MCF 10A (cell line): ENCODE results near the gene ARFGAP1. TPM values are rescaled to one million over a fixed set of nuclear protein-coding genes. Genes with fewer than 3 reads are reported as not detected.

Experiments used
- BruUV-seq: library from RNA; stranded (reverse); fragments of 400-500 nt; replicated peaks from 2 replicates; lab custom pipeline; 2021; lab: Mats Ljungman, UMichigan
- CTCF ChIA-PET: fragments of 300-600 bp; sonication (Branson Sonifier 250); formaldehyde crosslinking; extraction: SDS; loops from one replicate; lab custom pipeline; 2021; ENCODE audit warnings: antibody characterized with exemption, inconsistent platforms; lab: Yijun Ruan, JAX
- POLR2A ChIA-PET: fragments of 300-600, 350-650 bp; sonication (Branson Sonifier 250); formaldehyde crosslinking; extraction: SDS; loops from one replicate; lab custom pipeline; 2020; ENCODE audit warnings: antibody characterized with exemption, inconsistent platforms; lab: Yijun Ruan, JAX
- DNase-seq: peaks from one replicate; pipeline ENCODE4 v3.0.0-alpha.2; 2018; ENCODE audit not compliant: unreplicated experiment
- H3K27ac Mint-ChIP-seq: one replicate; pipeline ENCODE4 v1.8.0; 2022; ENCODE audit warnings: mild to moderate bottlenecking, low read depth, mixed read lengths; ENCODE audit not compliant: unreplicated experiment
- H3K27me3 Mint-ChIP-seq: one replicate; pipeline ENCODE4 v1.8.0; 2022; ENCODE audit warnings: mixed read lengths; ENCODE audit not compliant: insufficient read depth, unreplicated experiment
- H3K36me3 Mint-ChIP-seq: one replicate; pipeline ENCODE4 v1.8.0; 2022; ENCODE audit warnings: mild to moderate bottlenecking, moderate library complexity, mixed read lengths; ENCODE audit not compliant: insufficient read depth, unreplicated experiment
- H3K4me1 Mint-ChIP-seq: one replicate; pipeline ENCODE4 v1.8.0; 2022; ENCODE audit warnings: mixed read lengths; ENCODE audit not compliant: insufficient read depth, unreplicated experiment
- H3K4me3 Mint-ChIP-seq: one replicate; pipeline ENCODE4 v1.8.0; 2022; ENCODE audit warnings: mild to moderate bottlenecking, moderate library complexity, mixed read lengths; ENCODE audit not compliant: unreplicated experiment
- H3K9me3 Mint-ChIP-seq: one replicate; pipeline ENCODE4 v1.8.0; 2022; ENCODE audit warnings: mixed read lengths; ENCODE audit not compliant: unreplicated experiment
- intact Hi-C: fragments of 100-400 bp; cut with micrococcal nuclease; formaldehyde crosslinking; loops from 2 replicates; pipeline ENCODE4 v1.14.1; 2022
- total RNA-seq: library from RNA; stranded (reverse); gene quantifications from 2 replicates; pipeline ENCODE4 v1.2.3, GENCODE V29; 2022
- TF ChIP-seq, protein P1 (sequence below): fragments of 200-600 bp; IDR thresholded peaks from one replicate; pipeline ENCODE4 v1.8.0; 2022; ENCODE audit warnings: antibody characterized with exemption, mild to moderate bottlenecking; ENCODE audit not compliant: unreplicated experiment

The ARFGAP1 gene
- total RNA-seq, 1 experiment from 2014 or later: 93.6 TPM

DNA sequence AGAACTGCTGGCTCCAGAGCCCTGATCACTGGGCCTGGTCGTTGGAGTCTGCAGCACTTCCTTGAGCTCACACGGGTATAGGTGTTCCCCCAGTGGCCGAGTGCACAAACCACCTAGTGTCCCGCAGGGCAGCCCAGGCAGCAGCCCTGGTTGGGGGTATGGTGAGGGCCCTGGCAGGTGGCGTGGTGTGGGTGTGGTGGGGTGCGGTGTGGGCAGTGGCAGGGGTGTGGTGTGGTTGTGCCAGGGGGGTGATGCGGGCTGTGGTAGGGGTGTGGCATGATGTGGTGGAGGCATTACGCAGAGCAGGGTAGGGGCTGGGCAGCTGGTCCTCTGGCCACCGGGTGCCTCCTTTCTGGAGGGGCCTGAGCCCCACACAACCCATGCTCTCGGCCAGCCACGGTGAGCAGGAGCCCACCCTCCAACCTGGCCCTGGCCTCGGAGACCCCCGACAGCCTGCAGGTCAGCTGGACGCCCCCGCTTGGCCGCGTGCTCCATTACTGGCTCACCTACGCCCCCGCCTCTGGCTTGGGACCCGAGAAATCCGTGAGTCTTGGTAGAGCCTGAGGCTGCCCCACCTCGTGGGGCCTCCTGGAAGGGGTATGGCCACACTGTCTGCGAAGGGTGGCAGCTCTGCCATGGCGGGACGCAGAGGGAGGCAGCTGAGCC is 40.9 kb downstream of the ARFGAP1 start:
- TF ChIP-seq, protein P1, sequence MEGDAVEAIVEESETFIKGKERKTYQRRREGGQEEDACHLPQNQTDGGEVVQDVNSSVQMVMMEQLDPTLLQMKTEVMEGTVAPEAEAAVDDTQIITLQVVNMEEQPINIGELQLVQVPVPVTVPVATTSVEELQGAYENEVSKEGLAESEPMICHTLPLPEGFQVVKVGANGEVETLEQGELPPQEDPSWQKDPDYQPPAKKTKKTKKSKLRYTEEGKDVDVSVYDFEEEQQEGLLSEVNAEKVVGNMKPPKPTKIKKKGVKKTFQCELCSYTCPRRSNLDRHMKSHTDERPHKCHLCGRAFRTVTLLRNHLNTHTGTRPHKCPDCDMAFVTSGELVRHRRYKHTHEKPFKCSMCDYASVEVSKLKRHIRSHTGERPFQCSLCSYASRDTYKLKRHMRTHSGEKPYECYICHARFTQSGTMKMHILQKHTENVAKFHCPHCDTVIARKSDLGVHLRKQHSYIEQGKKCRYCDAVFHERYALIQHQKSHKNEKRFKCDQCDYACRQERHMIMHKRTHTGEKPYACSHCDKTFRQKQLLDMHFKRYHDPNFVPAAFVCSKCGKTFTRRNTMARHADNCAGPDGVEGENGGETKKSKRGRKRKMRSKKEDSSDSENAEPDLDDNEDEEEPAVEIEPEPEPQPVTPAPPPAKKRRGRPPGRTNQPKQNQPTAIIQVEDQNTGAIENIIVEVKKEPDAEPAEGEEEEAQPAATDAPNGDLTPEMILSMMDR: no peak
- no peak for DNase-seq
- intact Hi-C loops: no loop called here
- no peak overlapping the region for H3K27ac Mint-ChIP-seq
- ChIA-PET CTCF (interaction anchor here (0.6 to 1.6 kb wide), 5 partner anchors 66 to 471 kb away, joined by 3 to 8 read pairs (median 4); no protein-coding TSS in a partner anchor), POLR2A (interaction anchor here (0.6 kb wide), 1 partner anchor 742 kb away, joined by 3 read pairs; no protein-coding TSS in a partner anchor)
- H3K27me3 Mint-ChIP-seq: no peaks in the 10 kb centered on the region
- H3K9me3 Mint-ChIP-seq: no peaks in the 10 kb centered on the region
- no peak overlapping the region for H3K4me3 Mint-ChIP-seq
- no peaks in the 10 kb centered on the region for H3K4me1 Mint-ChIP-seq
- H3K36me3 Mint-ChIP-seq: no peaks in the 10 kb centered on the region
- BruUV-seq: no TSS peak

DNA sequence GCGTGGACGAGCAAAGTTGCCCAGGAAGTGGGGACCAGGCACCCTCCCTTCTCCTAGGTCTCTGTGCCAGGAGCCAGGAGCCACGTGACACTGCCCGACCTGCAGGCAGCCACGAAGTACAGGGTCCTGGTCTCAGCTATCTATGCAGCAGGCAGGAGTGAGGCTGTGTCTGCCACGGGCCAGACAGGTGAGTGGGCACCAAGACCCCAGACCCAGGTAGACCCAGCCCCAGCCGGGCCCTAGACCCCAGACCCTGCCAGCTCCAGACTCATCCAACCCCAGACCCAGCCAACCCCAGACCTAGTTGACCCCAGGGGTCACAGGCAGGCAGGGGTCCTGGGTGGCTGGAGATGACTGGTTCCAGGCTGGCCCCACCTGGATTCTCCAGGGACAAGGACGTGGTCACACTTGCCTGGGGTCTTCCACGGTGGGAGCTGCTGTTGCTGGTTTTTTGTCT is 41.4 kb downstream of the ARFGAP1 start:
- no TSS peak for BruUV-seq
- H3K27ac Mint-ChIP-seq: no peak overlapping the region

GRCh38 chr20:63314566-63315239 is 42.1 kb downstream of the ARFGAP1 start:
- H3K4me3 Mint-ChIP-seq: no peak overlapping the region
- no TSS peak for BruUV-seq
- H3K9me3 Mint-ChIP-seq: no peaks in the 10 kb centered on the region
- H3K27me3 Mint-ChIP-seq: no peaks in the 10 kb centered on the region
- TF ChIP-seq, protein P1: no peak
- ChIA-PET POLR2A (no interaction called here), CTCF (interaction anchor here (1.3 kb wide), 1 partner anchor 91 kb away, joined by 3 read pairs; no protein-coding TSS in a partner anchor)
- no peaks in the 10 kb centered on the region for H3K4me1 Mint-ChIP-seq
- no peak for DNase-seq
- H3K27ac Mint-ChIP-seq: no peak overlapping the region
- intact Hi-C loops: no loop called here
- no peaks in the 10 kb centered on the region for H3K36me3 Mint-ChIP-seq

More for the DNA sequence above, 41.4 kb downstream of the ARFGAP1 start:
- H3K9me3 Mint-ChIP-seq: no peaks in the 10 kb centered on the region
- H3K27me3 Mint-ChIP-seq: no peaks in the 10 kb centered on the region
- H3K36me3 Mint-ChIP-seq: no peaks in the 10 kb centered on the region
- no peak overlapping the region for H3K4me3 Mint-ChIP-seq
- no peak for DNase-seq
- ChIA-PET CTCF (interaction anchor here (0.6 to 1.6 kb wide), 3 partner anchors 65 to 90 kb away, joined by 3 to 5 read pairs (median 3); no protein-coding TSS in a partner anchor), POLR2A (interaction anchor here (0.6 kb wide), 1 partner anchor 742 kb away, joined by 3 read pairs; no protein-coding TSS in a partner anchor)
- intact Hi-C loops: no loop called here
- H3K4me1 Mint-ChIP-seq: no peaks in the 10 kb centered on the region
- TF ChIP-seq, protein P1: no peak

DNA sequence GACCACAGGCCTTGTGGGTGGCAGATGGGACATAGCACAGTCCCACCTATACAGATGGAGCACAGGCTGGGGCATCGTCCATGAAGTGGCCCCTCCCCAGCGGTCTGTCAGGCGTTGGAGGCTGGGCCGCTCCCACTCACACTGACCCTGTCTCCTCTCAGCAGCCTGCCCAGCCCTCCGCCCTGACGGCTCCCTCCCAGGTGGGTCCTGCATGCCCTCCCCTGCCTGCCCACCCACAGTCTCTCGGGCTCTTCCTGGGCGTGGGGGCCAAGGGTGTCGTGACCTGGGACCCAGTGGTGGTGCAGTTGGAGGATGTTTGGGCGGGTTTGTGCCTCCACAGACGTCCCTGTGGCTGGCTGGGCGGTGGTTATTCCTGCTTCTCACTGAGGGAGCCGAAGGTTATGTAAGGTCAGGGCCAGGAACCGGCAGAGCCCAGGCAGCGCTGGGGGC is 42.7 kb downstream of the ARFGAP1 start:
- no TSS peak for BruUV-seq
- no peaks in the 10 kb centered on the region for H3K27me3 Mint-ChIP-seq
- H3K4me1 Mint-ChIP-seq: no peaks in the 10 kb centered on the region
- ChIA-PET POLR2A (no interaction called here), CTCF (interaction anchor here (0.6 kb wide), 1 partner anchor 62 kb away, joined by 3 read pairs; no protein-coding TSS in a partner anchor)
- no peaks in the 10 kb centered on the region for H3K9me3 Mint-ChIP-seq
- H3K27ac Mint-ChIP-seq: no peak overlapping the region
- H3K4me3 Mint-ChIP-seq: no peak overlapping the region
- H3K36me3 Mint-ChIP-seq: no peaks in the 10 kb centered on the region
- intact Hi-C loops: no loop called here
- DNase-seq: no peak
- TF ChIP-seq, protein P1: no peak
